ENCODE measurements around the gene EXOC6. TPM values are rescaled to one million over a fixed set of nuclear protein-coding genes. Genes with fewer than 3 reads are reported as not detected.
"Not testable (repeated sequence)": the region's sequence is repeated elsewhere in the genome, so short reads cannot be mapped to it uniquely, and the experiment has no call there.

EXOC6 gene
- total RNA-seq, 1 donor from 2014 or later = 22.9 TPM

DNA sequence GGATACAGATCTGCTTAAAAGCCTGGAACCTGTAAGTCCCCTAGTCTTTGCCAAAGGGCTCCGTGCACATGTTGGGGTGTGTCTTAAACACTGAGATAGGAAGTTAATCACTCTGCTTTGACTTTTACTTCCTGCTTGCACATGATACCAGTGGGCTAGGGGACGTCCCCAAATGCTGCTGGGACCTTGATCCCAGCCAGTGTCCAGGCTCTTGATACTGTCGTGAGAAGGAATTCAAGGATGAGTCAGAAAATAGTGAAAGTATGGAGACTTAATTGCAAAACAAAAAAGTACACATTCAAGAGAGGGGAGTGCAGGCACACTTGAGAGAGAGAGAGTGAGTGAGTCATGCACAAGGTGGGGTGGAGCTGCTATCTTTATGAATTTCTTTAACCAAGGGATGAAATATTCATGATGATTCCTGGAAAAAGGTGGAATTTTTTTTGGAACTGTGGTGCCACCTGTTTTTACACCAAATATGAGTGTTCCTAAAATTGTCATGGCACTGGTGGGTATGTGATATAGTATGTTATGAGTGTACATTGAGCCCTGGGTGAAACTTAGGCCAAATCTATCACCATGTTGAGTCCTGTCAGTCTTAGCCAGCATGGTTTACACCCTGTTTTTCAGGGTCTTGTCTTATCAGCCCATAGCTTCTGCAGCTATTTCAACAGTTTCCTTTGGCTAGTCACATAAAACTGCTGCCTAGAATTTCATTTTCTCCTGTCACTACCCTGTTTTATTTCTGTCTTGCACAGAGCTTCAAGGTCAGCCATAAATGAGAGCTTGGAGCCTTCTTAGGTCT is 123.9 kb downstream of the EXOC6 start:
- DNase-seq (ENCODE audit: low spot score) (no peak), ATAC-seq (no peak)
- intact Hi-C loops (cut with DNase I) = no loop called here

DNA sequence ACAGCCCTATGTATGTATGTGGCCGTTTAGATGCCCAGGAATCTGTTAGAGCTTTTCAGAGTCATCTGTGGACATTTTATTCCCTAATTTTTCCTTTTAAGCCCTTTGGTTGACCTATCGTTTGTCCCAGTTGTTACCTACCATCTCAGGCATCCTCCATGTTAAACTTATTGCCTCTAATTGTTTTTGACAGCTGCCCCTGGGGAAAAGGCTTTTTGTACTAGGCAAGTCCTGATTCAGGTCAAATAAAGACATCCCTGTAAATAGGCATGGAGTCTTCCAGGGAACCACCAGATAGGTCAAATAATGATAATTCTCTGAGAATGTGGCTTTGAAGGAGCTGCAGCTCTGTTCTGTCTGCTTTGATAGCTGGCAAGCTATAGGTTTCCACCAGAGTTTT is 124.6 kb downstream of the EXOC6 start:
- no peak for DNase-seq (ENCODE audit: low spot score)
- intact Hi-C loops (cut with DNase I) = no loop called here
- no peak for ATAC-seq

DNA sequence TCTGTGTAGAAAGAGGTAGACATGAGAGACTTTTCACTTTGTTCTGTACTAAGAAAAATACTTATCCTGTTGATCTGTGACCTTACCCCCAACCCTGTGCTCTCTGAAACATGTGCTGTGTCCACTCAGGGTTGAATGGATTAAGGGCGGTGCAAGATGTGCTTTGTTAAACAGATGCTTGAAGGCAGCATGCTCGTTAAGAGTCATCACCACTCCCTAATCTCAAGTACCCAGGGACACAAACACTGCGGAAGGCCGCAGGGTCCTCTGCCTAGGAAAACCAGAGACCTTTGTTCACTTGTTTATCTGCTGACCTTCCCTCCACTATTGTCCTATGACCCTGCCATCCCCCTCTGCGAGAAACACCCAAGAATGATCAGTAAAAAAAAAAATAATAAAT is 128.0 kb downstream of the EXOC6 start:
- ATAC-seq; intact Hi-C loops (cut with DNase I); DNase-seq (ENCODE audit: low spot score): not testable (repeated sequence)

DNA sequence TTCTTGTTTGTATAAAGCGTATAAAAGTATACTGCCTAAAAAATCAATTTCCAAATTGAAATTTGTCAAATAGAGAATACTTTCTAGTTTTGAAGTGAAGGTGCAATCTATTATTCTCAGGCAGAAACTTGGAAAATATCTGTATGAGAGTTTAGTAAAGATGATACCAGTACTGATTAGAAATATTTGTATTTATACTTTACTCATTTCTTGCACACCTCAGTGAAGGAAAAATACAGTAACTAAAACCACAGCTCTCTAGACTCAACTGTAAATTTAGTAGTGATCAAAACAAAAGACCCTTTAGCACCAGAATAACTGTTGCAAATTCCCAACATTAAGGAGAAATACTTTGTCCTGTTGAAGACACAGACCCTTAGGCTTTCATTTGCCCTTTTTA is 140.9 kb downstream of the EXOC6 start:
- DNase-seq (ENCODE audit: low spot score) = no peak

DNA sequence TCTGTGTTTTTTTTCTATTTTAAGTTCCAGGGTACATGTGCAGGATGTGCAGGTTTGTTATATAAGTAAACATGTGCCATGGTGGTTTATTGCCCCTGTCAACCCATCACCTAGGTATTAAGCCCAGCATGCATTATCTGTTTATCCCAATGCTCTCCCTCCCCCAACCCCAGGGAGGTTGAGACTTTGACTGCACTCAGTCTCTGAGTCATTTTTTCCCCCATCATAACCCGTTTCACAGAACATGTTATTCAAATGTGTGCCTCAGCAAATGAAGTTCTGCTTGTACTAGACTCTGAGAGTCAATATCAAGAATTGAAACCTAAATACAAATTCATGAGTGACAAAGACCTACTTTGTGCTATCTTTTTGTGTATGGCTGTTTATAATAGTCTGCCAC is 142.3 kb downstream of the EXOC6 start:
- ATAC-seq (no peak), DNase-seq (ENCODE audit: low spot score) (no peak)
- intact Hi-C loops (cut with DNase I) = no loop called here

More for the DNA sequence above, 140.9 kb downstream of the EXOC6 start:
- no peak for ATAC-seq
- intact Hi-C loops (cut with DNase I) = no loop called here

DNA sequence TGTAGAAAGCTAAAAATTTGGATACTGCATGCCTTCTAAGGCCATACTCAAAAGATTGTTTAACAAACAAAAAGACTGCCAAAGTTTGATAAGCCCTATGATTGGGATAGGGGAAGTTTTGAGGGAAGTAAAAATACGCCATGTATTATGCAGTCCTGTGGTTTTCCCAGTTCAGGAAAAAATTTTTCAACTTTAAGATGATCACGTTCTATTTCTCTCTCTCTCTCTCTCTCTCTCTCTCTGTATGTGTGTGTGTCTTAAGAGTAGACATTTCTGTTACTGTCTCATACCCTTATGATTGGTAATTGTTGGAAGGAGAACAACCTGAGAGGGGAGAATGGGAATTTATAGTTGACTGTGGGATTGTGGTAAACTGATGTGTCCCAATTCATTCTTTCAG is 143.2 kb downstream of the EXOC6 start:
- DNase-seq (ENCODE audit: low spot score) (no peak), ATAC-seq (no peak)
- intact Hi-C loops (cut with DNase I) = no loop called here

DNA sequence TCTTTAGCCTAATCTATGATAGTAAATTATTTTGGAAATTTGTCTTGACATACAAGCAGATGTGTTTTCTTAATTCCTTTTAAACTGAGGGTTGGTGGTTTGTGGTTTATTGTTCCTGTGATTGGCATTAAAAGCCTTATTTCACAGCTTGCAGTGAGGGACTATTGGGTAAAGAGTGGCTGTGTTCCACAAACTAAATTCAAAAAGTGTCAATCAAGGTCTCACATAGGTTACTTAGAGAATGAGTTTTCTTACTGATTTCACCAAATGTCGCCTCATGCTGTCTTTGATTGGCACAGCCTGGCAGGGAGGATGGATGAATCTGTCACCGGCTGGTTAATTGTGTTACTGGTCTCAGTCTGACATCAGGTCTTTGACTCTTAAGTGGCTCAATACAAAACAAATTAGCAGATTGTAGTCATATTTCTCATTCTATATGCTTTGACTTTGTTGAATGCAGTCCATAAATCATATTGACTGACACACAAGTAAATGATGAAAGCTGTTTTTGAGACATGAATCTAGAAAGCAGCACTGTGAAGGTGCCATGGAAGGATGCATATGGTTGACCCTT is 145.5 kb downstream of the EXOC6 start:
- ATAC-seq (no peak), DNase-seq (ENCODE audit: low spot score) (no peak)
- intact Hi-C loops (cut with DNase I) = no loop called here

DNA sequence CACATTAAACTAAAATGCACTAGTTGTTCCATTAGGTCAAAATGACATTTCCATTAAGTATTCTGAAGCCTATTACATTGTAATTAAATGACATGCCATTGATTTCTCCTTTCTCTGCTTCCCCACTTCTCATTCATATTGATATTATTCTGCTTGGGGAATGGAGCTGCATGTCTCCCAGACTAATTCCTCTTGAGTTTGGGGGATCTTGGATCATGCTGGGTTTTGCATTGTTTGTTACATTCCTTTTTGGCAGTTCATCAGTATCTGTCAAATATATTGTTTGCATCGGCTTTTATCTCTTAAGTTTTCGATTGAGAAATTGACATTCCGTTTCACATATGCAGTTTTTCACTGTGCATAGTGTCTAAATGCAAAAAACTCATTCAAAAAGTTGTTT is 147.2 kb downstream of the EXOC6 start:
- no peak for DNase-seq (ENCODE audit: low spot score)
- ATAC-seq = no peak
- intact Hi-C loops (cut with DNase I) = no loop called here

DNA sequence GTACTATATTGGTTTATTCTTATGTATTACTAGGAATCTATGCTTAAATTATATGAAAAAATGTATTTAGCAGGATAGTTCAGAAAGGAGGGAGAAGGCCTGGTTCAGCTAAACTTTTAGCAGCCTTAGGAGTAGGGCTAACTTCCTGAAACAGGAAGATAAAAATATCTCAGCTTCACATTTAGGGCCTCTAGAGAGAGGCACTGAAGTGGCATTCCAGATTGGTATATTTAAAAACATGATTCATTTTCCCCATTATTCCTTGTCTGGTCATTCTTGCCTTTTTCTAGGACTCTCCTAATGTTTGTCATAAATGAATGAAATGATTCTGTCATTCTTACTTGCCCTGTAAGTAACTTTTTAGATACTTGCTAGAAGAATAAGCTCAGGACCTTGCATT is 149.3 kb downstream of the EXOC6 start:
- no peak for DNase-seq (ENCODE audit: low spot score)
- ATAC-seq = no peak
- intact Hi-C loops (cut with DNase I) = no loop called here

DNA sequence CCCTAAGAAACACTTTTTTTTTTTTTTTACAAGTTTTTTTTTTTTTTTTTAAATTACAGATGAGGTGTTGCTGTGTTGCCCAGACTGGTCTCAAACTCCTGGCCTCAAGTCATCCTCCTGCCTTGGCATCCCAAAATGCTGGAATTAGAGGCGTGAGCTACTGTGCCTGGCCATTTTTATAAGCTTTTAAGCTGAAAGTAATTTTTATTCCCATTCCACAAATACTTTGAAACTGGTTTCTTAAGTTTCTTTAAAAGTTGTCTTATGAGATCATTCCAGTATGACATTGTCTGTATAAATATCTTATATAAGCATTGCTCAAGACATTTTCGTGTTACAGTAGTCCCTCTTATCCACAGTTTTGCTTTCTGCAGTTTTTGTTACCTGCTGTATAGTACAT is 150.9 kb downstream of the EXOC6 start:
- no peak for ATAC-seq
- DNase-seq (ENCODE audit: low spot score) = no peak
- intact Hi-C loops (cut with DNase I) = no loop called here

DNA sequence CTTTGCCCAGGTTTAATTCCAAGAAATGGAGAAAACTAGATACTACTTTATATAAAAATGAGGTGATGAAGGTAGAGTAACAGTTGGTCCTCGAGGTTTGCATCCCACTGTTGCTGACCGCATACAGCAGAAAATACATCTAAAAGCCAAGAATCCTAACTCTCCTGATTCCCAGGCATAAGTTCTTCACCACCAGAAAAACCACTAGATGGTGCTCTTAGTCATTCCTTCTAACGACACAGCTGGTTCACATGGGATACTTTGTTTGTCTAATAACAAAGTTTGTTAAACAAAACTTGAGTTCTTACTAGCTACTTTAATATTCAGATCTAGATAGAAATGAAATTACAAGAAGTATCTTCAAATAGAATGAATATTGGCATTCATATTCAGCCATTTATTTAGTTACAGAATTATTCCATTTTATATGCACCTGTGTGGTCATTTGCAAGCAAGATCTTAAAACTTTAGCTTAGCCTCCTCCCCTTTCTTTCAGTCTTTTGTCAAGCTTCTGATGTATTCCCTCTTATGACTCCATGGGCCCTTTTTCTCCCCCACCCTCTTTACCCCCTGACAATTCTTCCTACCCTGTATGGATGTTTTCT is 158.2 kb downstream of the EXOC6 start:
- DNase-seq (ENCODE audit: low spot score) = no peak
- no peak for ATAC-seq
- intact Hi-C loops (cut with DNase I) = no loop called here

DNA sequence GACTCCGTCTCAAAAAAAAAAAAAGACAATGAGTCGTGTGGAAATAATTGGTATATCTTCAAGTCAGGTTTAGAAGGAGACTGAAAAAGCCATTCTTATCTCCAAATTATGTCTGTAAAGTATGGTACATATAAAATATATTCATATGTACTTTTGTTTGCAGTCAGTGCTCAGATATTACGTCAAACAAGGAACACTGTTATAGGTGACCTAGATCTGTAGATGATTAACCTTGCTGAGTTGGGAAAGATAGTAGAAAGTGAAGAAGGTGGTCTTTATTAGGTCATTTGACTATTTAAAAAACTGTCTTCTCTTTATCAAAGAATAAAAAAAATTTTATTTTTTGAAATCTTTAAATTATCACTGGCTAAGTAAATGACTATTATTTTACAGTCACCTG is 167.4 kb downstream of the EXOC6 start:
- ATAC-seq (no peak), DNase-seq (ENCODE audit: low spot score) (no peak)
- intact Hi-C loops (cut with DNase I) = no loop called here

DNA sequence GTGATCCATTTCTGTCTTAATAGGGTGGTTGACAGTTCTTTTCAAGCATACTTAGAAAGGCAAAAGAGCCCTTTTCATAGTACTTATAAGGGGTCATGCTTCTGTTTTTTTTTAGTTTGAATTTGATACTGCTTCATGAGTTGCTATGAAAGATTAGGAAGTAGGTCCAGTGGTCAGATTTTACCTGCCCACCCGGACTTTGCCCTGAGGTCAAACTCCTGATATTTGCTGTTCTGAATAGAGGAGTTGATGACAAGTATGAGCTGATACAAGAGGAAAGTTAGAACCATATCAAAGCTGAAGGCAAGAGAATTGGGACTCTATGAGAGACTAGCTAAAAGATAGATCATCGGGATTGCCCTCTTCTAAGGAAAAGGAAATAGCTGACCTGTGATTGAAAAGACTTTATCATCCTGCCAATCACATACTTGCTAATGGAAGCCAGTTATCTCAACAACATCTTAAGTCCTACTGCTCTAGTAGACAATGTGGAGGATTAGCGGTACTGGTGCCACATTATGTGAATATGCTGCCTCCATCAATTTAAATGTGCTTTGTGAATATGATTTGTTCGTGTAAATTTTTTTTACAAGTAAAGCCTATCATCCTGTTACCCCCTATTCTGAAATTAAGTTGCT is 174.8 kb downstream of the EXOC6 start:
- ATAC-seq = no peak
- intact Hi-C loops (cut with DNase I) = no loop called here

DNA sequence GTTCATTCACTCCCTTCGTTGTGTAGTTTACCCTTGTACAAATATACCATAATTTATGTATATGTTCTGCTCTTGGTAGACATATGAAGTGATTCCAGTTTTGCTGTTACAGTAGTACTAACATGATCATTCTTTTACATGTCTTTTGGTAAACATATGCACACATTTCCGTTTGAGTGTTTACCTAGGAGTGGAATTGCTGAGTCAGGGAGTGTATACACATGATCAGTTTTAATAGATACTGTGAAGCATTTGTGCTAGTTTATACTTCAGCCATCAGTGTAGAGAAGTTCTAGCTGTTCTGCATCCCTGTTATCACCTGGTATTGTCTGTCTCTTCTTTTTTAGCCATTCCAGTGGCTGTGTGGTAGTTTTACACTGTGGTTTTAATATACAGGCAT is 177.8 kb downstream of the EXOC6 start:
- DNase-seq (ENCODE audit: low spot score) (no peak), ATAC-seq (no peak)
- intact Hi-C loops (cut with DNase I) = no loop called here

More for the DNA sequence above, 174.8 kb downstream of the EXOC6 start:
- DNase-seq (ENCODE audit: low spot score) = no peak

DNA sequence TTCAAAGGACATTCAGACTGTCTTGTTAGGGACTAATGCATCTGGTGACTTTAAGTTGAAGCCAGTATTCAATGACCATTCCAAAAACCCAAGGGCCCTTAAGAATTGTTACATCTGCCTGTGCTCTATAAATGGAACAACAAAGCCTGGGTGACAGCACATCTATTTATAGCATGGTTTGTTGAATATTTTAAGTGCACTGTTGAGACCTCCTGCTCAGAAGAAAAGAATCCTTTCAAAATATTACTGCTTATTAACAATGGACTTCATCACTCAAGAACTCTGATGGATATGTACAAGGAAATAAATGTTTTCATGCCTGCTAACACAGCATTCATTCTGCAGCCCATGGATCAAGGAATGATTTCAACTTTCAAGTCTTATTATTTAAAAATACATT is 179.2 kb downstream of the EXOC6 start:
- intact Hi-C loops (cut with DNase I) = no loop called here

DNA sequence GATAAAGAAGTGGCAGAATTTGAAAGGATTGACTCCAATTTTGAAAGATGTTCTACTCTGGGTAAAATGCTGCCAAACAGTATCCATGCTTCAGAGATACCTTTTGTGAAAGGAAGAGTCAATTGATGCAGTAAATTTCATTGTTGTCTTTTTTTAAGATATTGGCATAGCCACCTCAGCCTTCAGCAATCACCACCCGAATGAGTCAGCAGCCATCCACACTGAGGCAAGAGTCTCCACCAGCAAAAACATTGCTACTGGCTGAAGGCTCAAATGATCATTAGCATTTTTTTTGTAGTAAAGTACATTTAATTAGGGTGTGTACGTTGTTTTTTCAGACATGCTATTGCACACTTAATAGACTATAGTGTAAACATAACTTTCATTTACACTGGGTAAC is 180.6 kb downstream of the EXOC6 start:
- no peak for ATAC-seq
- DNase-seq (ENCODE audit: low spot score) = no peak
- intact Hi-C loops (cut with DNase I) = no loop called here

More for the DNA sequence above, 179.2 kb downstream of the EXOC6 start:
- ATAC-seq (no peak), DNase-seq (ENCODE audit: low spot score) (no peak)

DNA sequence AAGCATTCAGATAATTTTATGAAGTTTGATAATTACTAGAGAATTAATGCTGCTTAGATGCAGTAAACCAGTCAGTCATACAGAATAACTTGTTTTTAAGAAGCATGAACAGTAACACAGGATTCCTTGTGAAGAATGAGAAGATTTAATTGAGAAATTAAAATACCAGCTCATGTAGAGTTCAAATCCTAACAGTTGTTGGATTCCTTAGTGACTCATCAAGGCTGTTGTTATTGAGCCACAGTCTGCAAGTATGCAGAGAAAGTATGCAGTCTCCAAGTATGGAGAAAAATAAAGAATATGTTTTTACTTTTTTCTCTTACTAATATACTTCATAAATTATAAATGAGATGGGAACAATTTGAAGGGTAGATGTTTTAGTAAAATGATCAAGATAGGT is 182.1 kb downstream of the EXOC6 start:
- DNase-seq (ENCODE audit: low spot score) = no peak
- intact Hi-C loops (cut with DNase I) = no loop called here
- no peak for ATAC-seq

DNA sequence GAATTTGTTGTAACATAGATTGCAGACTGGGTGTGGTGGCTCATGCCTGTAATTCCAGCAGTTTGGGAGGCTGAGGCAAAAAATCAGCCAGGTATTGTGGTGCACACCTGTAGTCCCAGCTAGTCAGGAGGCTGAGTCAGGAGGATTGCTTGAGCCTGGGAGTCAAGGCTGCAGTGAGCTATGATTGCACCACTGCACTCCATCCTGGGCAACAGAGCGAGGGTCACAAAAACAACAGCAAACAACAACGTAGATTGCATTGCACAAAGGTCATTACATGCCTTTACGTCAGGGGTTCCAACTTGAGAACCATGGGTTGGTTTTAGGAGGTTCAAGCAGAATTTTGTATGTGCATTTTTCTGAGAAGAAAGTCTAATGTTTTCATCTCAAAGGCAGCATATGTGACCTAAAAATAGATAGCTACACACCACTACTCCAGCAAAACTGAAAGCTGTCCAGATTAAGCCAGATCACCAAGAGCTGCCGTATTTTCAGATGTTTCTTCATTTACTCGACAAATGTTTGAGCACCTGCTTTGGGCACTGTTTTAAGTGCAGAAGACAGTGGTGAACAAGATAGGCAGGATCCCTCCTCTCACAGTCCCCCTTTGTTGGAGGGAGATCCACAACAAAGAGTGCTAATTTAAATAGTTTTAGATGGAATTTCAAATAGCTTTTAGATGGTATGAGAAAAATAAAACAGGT is 183.9 kb downstream of the EXOC6 start:
- ATAC-seq (no peak), DNase-seq (ENCODE audit: low spot score) (no peak)
- intact Hi-C loops (cut with DNase I) = no loop called here

DNA sequence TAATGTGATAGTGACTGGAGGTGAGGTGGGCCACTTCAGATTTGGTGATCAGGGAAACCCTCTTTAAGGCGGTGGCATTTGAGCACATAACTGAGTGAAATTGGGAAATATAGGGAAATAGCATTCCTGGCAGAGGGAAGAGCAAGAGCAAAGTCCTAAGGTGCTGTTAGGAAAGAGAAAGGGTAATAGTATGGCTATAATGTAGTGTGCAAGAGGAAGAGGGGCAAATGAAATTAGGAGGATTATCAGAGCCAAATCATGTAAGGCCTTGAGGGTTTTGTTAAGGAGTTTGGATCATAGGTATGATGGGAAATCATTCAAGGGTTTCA is 184.5 kb downstream of the EXOC6 start:
- DNase-seq (ENCODE audit: low spot score) = no peak
- intact Hi-C loops (cut with DNase I) = no loop called here
- no peak for ATAC-seq

DNA sequence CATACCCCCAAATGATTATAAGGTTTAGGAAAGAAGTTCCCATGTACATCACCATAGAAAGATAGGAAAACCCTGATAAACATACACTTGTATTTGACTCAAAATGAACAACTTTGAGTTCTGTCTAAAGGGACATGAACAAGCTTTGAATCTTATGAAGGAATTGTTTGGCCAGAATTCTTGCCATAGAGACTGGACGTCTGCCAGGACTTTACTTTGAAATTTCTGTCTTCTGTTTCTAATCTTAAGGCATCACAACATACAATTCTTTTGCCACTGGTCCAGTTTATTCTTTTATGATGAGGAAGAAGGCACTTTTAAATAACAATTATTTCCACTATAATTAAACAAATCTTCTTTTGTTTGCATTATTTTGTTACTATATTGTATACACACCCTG is 186.1 kb downstream of the EXOC6 start:
- DNase-seq (ENCODE audit: low spot score) = no peak
- ATAC-seq = no peak
- intact Hi-C loops (cut with DNase I) = no loop called here

All from sciatic nerve (tissue), 2 donors.